Ovary (tissue), 3 donors: ENCODE measurements around the gene SP6.

Experiments
- POLR2A ChIP-seq: fragments of 450-650 bp; IDR thresholded peaks from one replicate; pipeline ENCODE4 v1.6.1; 2017; ENCODE audit warnings: antibody characterized with exemption, mild to moderate bottlenecking, moderate library complexity
- TF ChIP-seq, protein P1 (sequence below), 3 donors: fragments of 450-650 bp in 2 of 3; fragments of 200-600 bp in 1 of 3; IDR thresholded peaks; one replicate each; pipeline versions ENCODE4 v1.5.1 to v1.8.0; 2016 to 2022; ENCODE audit warnings: antibody characterized with exemption in 3 of 3, mild to moderate bottlenecking in 1 of 3
- donor health status: DM: no; HTN: no; CAD: no.

DNA sequence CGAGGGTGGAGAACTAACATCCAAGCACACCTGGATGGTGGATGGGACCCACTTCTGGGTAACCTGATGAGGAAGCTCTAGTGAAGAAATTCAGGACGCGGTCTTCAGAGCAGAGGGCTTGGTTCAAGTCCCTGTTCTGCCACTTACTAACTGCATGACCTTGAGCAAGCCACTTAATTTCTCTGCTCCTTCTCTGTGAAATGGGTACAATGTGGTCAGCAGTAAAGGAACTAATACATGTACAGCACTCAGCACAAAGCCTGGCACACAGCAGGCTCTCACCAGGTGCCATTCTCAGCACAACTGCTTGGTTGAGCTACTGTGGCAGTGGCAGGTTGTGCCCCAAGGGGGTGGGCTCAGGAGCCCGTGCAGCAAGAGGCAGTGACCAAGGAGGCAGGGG is 27.4 kb downstream of the SP6 start:
- TF ChIP-seq, protein P1, sequence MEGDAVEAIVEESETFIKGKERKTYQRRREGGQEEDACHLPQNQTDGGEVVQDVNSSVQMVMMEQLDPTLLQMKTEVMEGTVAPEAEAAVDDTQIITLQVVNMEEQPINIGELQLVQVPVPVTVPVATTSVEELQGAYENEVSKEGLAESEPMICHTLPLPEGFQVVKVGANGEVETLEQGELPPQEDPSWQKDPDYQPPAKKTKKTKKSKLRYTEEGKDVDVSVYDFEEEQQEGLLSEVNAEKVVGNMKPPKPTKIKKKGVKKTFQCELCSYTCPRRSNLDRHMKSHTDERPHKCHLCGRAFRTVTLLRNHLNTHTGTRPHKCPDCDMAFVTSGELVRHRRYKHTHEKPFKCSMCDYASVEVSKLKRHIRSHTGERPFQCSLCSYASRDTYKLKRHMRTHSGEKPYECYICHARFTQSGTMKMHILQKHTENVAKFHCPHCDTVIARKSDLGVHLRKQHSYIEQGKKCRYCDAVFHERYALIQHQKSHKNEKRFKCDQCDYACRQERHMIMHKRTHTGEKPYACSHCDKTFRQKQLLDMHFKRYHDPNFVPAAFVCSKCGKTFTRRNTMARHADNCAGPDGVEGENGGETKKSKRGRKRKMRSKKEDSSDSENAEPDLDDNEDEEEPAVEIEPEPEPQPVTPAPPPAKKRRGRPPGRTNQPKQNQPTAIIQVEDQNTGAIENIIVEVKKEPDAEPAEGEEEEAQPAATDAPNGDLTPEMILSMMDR (IDR thresholded peaks at IDR 0.05), result no peak
- TF ChIP-seq POLR2A, result no peak
